ENCODE results near the gene RORB. TPM values are rescaled to one million over a fixed set of nuclear protein-coding genes. Genes with fewer than 3 reads are reported as not detected.

The RORB gene
- total RNA-seq, 1 donor from 2014 or later: not detected

- no peak for DNase-seq (ENCODE audit: low spot score, unreplicated experiment)
- peak overlapping the region; percentile 73 for H3K4me3 Mint-ChIP-seq (ENCODE audit: low read depth)
- H3K4me1 Mint-ChIP-seq (ENCODE audit: low read depth): peaks cover 22% of the 10 kb centered on the region
- no peaks in the 10 kb centered on the region for H3K9me3 Mint-ChIP-seq (ENCODE audit: low read depth)
- peaks cover 85% of the 10 kb centered on the region for H3K27me3 Mint-ChIP-seq
- TF ChIP-seq CTCF (IDR thresholded peaks at IDR 0.05; ENCODE audit: unreplicated experiment): peak; percentile 17
- no peaks in the 10 kb centered on the region for H3K36me3 Mint-ChIP-seq (ENCODE audit: insufficient read depth)
- H3K27ac Mint-ChIP-seq: no peak overlapping the region
Observed at GRCh38 chr9:74496406-74496805, 729 bp upstream of the RORB start.

GRCh38 chr9:74497748-74498620 is 849 bp downstream of the RORB start:
- H3K4me3 Mint-ChIP-seq (ENCODE audit: low read depth): peak overlapping the region; percentile 73
- no peaks in the 10 kb centered on the region for H3K9me3 Mint-ChIP-seq (ENCODE audit: low read depth)
- no peak for TF ChIP-seq CTCF (IDR thresholded peaks at IDR 0.05; ENCODE audit: unreplicated experiment)
- DNase-seq (ENCODE audit: low spot score, unreplicated experiment): no peak
- no peak overlapping the region for H3K27ac Mint-ChIP-seq
- H3K4me1 Mint-ChIP-seq (ENCODE audit: low read depth): peaks cover 22% of the 10 kb centered on the region
- no peaks in the 10 kb centered on the region for H3K36me3 Mint-ChIP-seq (ENCODE audit: insufficient read depth)
- peaks cover 82% of the 10 kb centered on the region for H3K27me3 Mint-ChIP-seq

- no peak for DNase-seq (ENCODE audit: low spot score, unreplicated experiment)
- Mint-ChIP-seq H3K27me3 (peaks cover 83% of the 10 kb centered on the region), H3K4me1 (ENCODE audit: low read depth) (peaks cover 22% of the 10 kb centered on the region), H3K27ac (no peak overlapping the region), H3K4me3 (ENCODE audit: low read depth) (peak overlapping the region; percentile 62), H3K9me3 (ENCODE audit: low read depth) (no peaks in the 10 kb centered on the region), H3K36me3 (ENCODE audit: insufficient read depth) (no peaks in the 10 kb centered on the region)
- no peak for TF ChIP-seq CTCF (IDR thresholded peaks at IDR 0.05; ENCODE audit: unreplicated experiment)
Observed at GRCh38 chr9:74498621-74499095, 1.5 kb downstream of the RORB start.

- H3K4me3 Mint-ChIP-seq (ENCODE audit: low read depth): peak overlapping the region; percentile 62
Observed at GRCh38 chr9:74499111-74499601, 2.0 kb downstream of the RORB start.

More at GRCh38 chr9:74499111-74499601, 2.0 kb downstream of the RORB start:
- Mint-ChIP-seq H3K27ac (no peak overlapping the region), H3K27me3 (peaks cover 81% of the 10 kb centered on the region), H3K36me3 (ENCODE audit: insufficient read depth) (no peaks in the 10 kb centered on the region), H3K9me3 (ENCODE audit: low read depth) (no peaks in the 10 kb centered on the region), H3K4me1 (ENCODE audit: low read depth) (peaks cover 22% of the 10 kb centered on the region)
- no peak for DNase-seq (ENCODE audit: low spot score, unreplicated experiment)
- TF ChIP-seq CTCF (IDR thresholded peaks at IDR 0.05; ENCODE audit: unreplicated experiment): no peak

Data from progenitor cell of endocrine pancreas (in vitro differentiated cells).